AG04450 (cell line): Measurements from ENCODE around the gene SLC35F3. TPM values are rescaled to one million over a fixed set of nuclear protein-coding genes. Genes with fewer than 3 reads are reported as not detected.

Experiments
- CTCF ChIA-PET: fragments of 300-600, 350-600 bp; formaldehyde crosslinking; extraction: SDS; loops from one replicate; lab custom pipeline; 2022; ENCODE audit warnings: antibody characterized with exemption, inconsistent platforms; lab: Charles Lee
- POLR2A ChIA-PET: fragments of 350-600 bp; formaldehyde crosslinking; extraction: SDS; loops from one replicate; lab custom pipeline; 2021; ENCODE audit warnings: antibody characterized with exemption, inconsistent platforms; lab: Yijun Ruan, JAX
- DNase-seq: peaks from one replicate; pipeline ENCODE4 v3.0.0-alpha.2; 2011; ENCODE audit warnings: low read depth, low spot score
- H3K27ac ChIP-seq: one replicate; pipeline ENCODE4 v1.5.1; 2012; ENCODE audit warnings: low read depth, low read length, control low read depth
- H3K27me3 ChIP-seq: one replicate; pipeline ENCODE4 v1.6.0; 2012; ENCODE audit warnings: low read length; ENCODE audit not compliant: control insufficient read depth, insufficient read depth
- H3K4me3 ChIP-seq: 2 replicates; pipeline ENCODE4 v1.5.1; 2011; ENCODE audit warnings: mild to moderate bottlenecking, low read depth, low read length, control low read depth
- H3K9me3 ChIP-seq: 2 replicates; pipeline ENCODE4 v1.5.1; 2012; ENCODE audit warnings: low read length; ENCODE audit not compliant: control insufficient read depth, insufficient read depth
- CTCF ChIP-seq: IDR thresholded peaks from 2 replicates; pipeline ENCODE4 v1.5.1; 2011; ENCODE audit warnings: low read depth, low read length, control low read depth, inconsistent platforms
- polyA plus RNA-seq: library from polyadenylated mRNA; depleted of rRNA; stranded (reverse); fragments of >200 nt; gene quantifications from 2 replicates; pipeline ENCODE4 v1.2.3, GENCODE V29; 2011

Gene SLC35F3
- polyA plus RNA-seq, 1 experiment: 0.04 TPM

GRCh38 chr1:234325878-234326496 is 421.5 kb downstream of the SLC35F3 start:
- Histone ChIP-seq H3K27me3 (peaks cover 13% of the 10 kb centered on the region), H3K27ac (no peak overlapping the region), H3K9me3 (no peaks in the 10 kb centered on the region; the same call in 1 of the 2 replicates), H3K4me3 (peak overlapping the region; percentile 59)
- CTCF ChIA-PET: interaction anchor here (0.6 to 5.4 kb wide), 16 partner anchors 9 to 255 kb away, joined by 3 to 47 read pairs (median 6); partner anchors contain the start of gene COA6
- no peak for TF ChIP-seq CTCF
- DNase-seq: no peak
- POLR2A ChIA-PET: no interaction called here

GRCh38 chr1:234326497-234327366 is 422.3 kb downstream of the SLC35F3 start:
- ChIA-PET POLR2A (no interaction called here), CTCF (interaction anchor here (0.6 to 5.4 kb wide), 22 partner anchors 8 to 225 kb away, joined by 3 to 47 read pairs (median 4); partner anchors contain the start of gene COA6)
- peak overlapping the region; percentile 59 for H3K4me3 ChIP-seq
- H3K27ac ChIP-seq: no peak overlapping the region
- H3K27me3 ChIP-seq: peaks cover 13% of the 10 kb centered on the region
- DNase-seq: no peak
- no peaks in the 10 kb centered on the region; the same call in 1 of the 2 replicates for H3K9me3 ChIP-seq
- TF ChIP-seq CTCF: peak; percentile 81

- POLR2A ChIA-PET: no interaction called here
- DNase-seq: no peak
- H3K4me3 ChIP-seq: no peak overlapping the region
- H3K9me3 ChIP-seq: no peaks in the 10 kb centered on the region; the same call in 1 of the 2 replicates
- H3K27ac ChIP-seq: no peak overlapping the region
- CTCF ChIA-PET: interaction anchor here (0.8 to 5.4 kb wide), 11 partner anchors 9 to 226 kb away, joined by 3 to 47 read pairs (median 6); partner anchors contain the start of gene COA6
- peaks cover 13% of the 10 kb centered on the region for H3K27me3 ChIP-seq
- TF ChIP-seq CTCF: no peak
Measured at GRCh38 chr1:234327577-234328164, 423.2 kb downstream of the SLC35F3 start.

- no peak overlapping the region for H3K27ac ChIP-seq
- no peaks in the 10 kb centered on the region; the same call in 1 of the 2 replicates for H3K9me3 ChIP-seq
- DNase-seq: no peak
- peaks cover 3% of the 10 kb centered on the region for H3K27me3 ChIP-seq
- ChIA-PET POLR2A (no interaction called here), CTCF (interaction anchor here (1.3 kb wide), 1 partner anchor 21 kb away, joined by 6 read pairs; no protein-coding TSS in a partner anchor)
- TF ChIP-seq CTCF: no peak
- H3K4me3 ChIP-seq: no peak overlapping the region
Measured at GRCh38 chr1:234330843-234331215, 426.4 kb downstream of the SLC35F3 start.
